SK-MEL-5 (cell line): Measurements from ENCODE around the gene PPP1R11. TPM values are rescaled to one million over a fixed set of nuclear protein-coding genes. Genes with fewer than 3 reads are reported as not detected.
"Not testable (repeated sequence)": the region's sequence is repeated elsewhere in the genome, so short reads cannot be mapped to it uniquely, and the experiment has no call there.

Source experiments
- DNase-seq: peaks from one replicate; pipeline ENCODE4 v3.0.0-alpha.2; 2016; ENCODE audit warnings: low read depth, low spot score
- in situ Hi-C: cut with HindIII; loops from 2 replicates; pipeline ENCODE4 v1.10.0; 2016; ENCODE audit warnings: low sequenced_read_pairs, high pct_unique_total_duplicates, low pct_unique_long_range_greater_than_20kb
- small RNA-seq, 2 experiments: library from RNA; depleted of rRNA; stranded (forward); fragments of <200 nt; gene quantifications; one replicate each; pipeline ENCODE3, GENCODE V24; 2014
- total RNA-seq: library from RNA; depleted of rRNA; stranded (reverse); fragments of >200 nt; shearing (Covaris generic); gene quantifications from 2 replicates; pipeline ENCODE4 v1.2.3, GENCODE V29; 2014; rRNA removed

PPP1R11 gene
- total RNA-seq, 1 experiment from 2014 or later = 51.6 TPM

- in situ Hi-C loops = no loop called here
- no peak for DNase-seq
Measured at GRCh38 chr6:30111266-30111856, 44.4 kb downstream of the PPP1R11 start.

- in situ Hi-C loops = no loop called here
- DNase-seq = no peak
Measured at GRCh38 chr6:30112402-30112994, 45.5 kb downstream of the PPP1R11 start.

GRCh38 chr6:30113003-30113759 lies 46.2 kb downstream of the PPP1R11 start, which contains the start of gene TRIM31:
Gene TRIM31 (minus strand): TSS chr6:30113090. CDS start chr6:30112805, 285 bp downstream.
- DNase-seq = no peak
- in situ Hi-C loops = no loop called here

GRCh38 chr6:30113841-30114240 lies 46.8 kb downstream of the PPP1R11 start:
- in situ Hi-C loops = no loop called here
- no peak for DNase-seq

- DNase-seq = no peak
- in situ Hi-C loops = no loop called here
Measured at GRCh38 chr6:30116724-30117123, 49.7 kb downstream of the PPP1R11 start.

GRCh38 chr6:30118691-30119090 lies 51.7 kb downstream of the PPP1R11 start:
- DNase-seq, in situ Hi-C loops: not testable (repeated sequence)

Small RNA genes lying within 50 kb of the gene (small RNA-seq; reads per million reads assigned to genes)
- 0 reads per million in 2 experiments for gene RF02218
- 0 reads per million in 2 experiments for gene RF02219
- gene RF02220 = 0 reads per million in 2 experiments

Other genes with a start within 250 kb of the PPP1R11 start
- gene HLA-G, start 239.4 kb upstream of the PPP1R11 start, total RNA-seq = 0.32 and 0.37 TPM in 2 replicates
- 451 and 474 TPM in 2 replicates for gene HLA-A, start 124.7 kb upstream of the PPP1R11 start, total RNA-seq
- 27.9 and 32.4 TPM in 2 replicates for gene POLR1H, start 5.9 kb upstream of the PPP1R11 start, total RNA-seq
- not detected in 2 replicates for gene RNF39, start 8.6 kb downstream of the PPP1R11 start, total RNA-seq
- gene TRIM31, start 45.9 kb downstream of the PPP1R11 start, total RNA-seq = not detected in 2 replicates
- gene TRIM40, start 68.9 kb downstream of the PPP1R11 start, total RNA-seq = not detected in 2 replicates
- gene TRIM10, start 94.0 kb downstream of the PPP1R11 start, total RNA-seq = not detected in 2 replicates
- not detected in 2 replicates for gene TRIM15, start 96.3 kb downstream of the PPP1R11 start, total RNA-seq
- gene TRIM26, start 146.2 kb downstream of the PPP1R11 start, total RNA-seq = 24.7 and 25.0 TPM in 2 replicates